ENCODE data around the gene RPS2.

Gene RPS2

GRCh38 chr16:1917665-1918350 is 46.8 kb downstream of the RPS2 start:
- H3K4me3 ChIP-seq (ENCODE audit: low read depth, low read length) = no peak overlapping the region
- no peak for DNase-seq (ENCODE audit: low read depth)
- TF ChIP-seq CTCF (IDR thresholded peaks at IDR 0.05; ENCODE audit: low read depth, low read length, missing control alignments) = no peak

- no peak overlapping the region for H3K4me3 ChIP-seq (ENCODE audit: low read depth, low read length)
- DNase-seq (ENCODE audit: low read depth) = no peak
- no peak for TF ChIP-seq CTCF (IDR thresholded peaks at IDR 0.05; ENCODE audit: low read depth, low read length, missing control alignments)
Measured at GRCh38 chr16:1917056-1917664, 47.5 kb downstream of the RPS2 start.

GRCh38 chr16:1916640-1916990 is 48.0 kb downstream of the RPS2 start:
- no peak overlapping the region for H3K4me3 ChIP-seq (ENCODE audit: low read depth, low read length)
- no peak for TF ChIP-seq CTCF (IDR thresholded peaks at IDR 0.05; ENCODE audit: low read depth, low read length, missing control alignments)
- no peak for DNase-seq (ENCODE audit: low read depth)

- no peak for DNase-seq (ENCODE audit: low read depth)
- no peak for TF ChIP-seq CTCF (IDR thresholded peaks at IDR 0.05; ENCODE audit: low read depth, low read length, missing control alignments)
- H3K4me3 ChIP-seq (ENCODE audit: low read depth, low read length) = no peak overlapping the region
Measured at GRCh38 chr16:1915732-1916639, 48.6 kb downstream of the RPS2 start.

GRCh38 chr16:1914988-1915387 is 49.6 kb downstream of the RPS2 start:
- H3K4me3 ChIP-seq (ENCODE audit: low read depth, low read length) = no peak overlapping the region
- TF ChIP-seq CTCF (IDR thresholded peaks at IDR 0.05; ENCODE audit: low read depth, low read length, missing control alignments) = no peak
- no peak for DNase-seq (ENCODE audit: low read depth)

- no peak for TF ChIP-seq CTCF (IDR thresholded peaks at IDR 0.05; ENCODE audit: low read depth, low read length, missing control alignments)
- H3K4me3 ChIP-seq (ENCODE audit: low read depth, low read length) = no peak overlapping the region
- DNase-seq (ENCODE audit: low read depth) = no peak
Measured at GRCh38 chr16:1914084-1914608, 50.5 kb downstream of the RPS2 start.
